Karpas-422 (cell line): ENCODE results near the gene EPHB1. TPM values are rescaled to one million over a fixed set of nuclear protein-coding genes. Genes with fewer than 3 reads are reported as not detected.
"Not testable (repeated sequence)": the region's sequence is repeated elsewhere in the genome, so short reads cannot be mapped to it uniquely, and the experiment has no call there.

Source experiments
- DNase-seq: peaks from one replicate; pipeline ENCODE4 v3.0.0-alpha.2; 2015
- H2AFZ ChIP-seq: fragments of 200-600 bp; sonication (generic); 2 replicates; pipeline ENCODE4 v1.6.1; 2014; ENCODE audit warnings: antibody characterized with exemption, low read length, mixed read lengths
- H3K27ac ChIP-seq: fragments of 200-600 bp; sonication (generic); 2 replicates; pipeline ENCODE4 v1.5.1; 2014; ENCODE audit warnings: mild to moderate bottlenecking, low read length, moderate library complexity
- H3K27me3 ChIP-seq: fragments of 200-600 bp; sonication (generic); 2 replicates; pipeline ENCODE4 v1.6.1; 2014; ENCODE audit warnings: low read length, mixed read lengths
- H3K36me3 ChIP-seq: fragments of 200-600 bp; sonication (generic); 2 replicates; pipeline ENCODE4 v1.6.1; 2014; ENCODE audit warnings: low read length, mixed read lengths; ENCODE audit not compliant: insufficient read depth
- H3K4me1 ChIP-seq: fragments of 200-600 bp; sonication (generic); 2 replicates; pipeline ENCODE4 v1.6.1; 2014; ENCODE audit warnings: mild to moderate bottlenecking, low read length, mixed read lengths
- H3K4me2 ChIP-seq: fragments of 200-600 bp; sonication (generic); 2 replicates; pipeline ENCODE4 v1.6.1; 2014; ENCODE audit warnings: low read length, low read depth, mild to moderate bottlenecking; ENCODE audit not compliant: poor library complexity, severe bottlenecking
- H3K4me3 ChIP-seq: fragments of 200-600 bp; sonication (generic); 2 replicates; pipeline ENCODE4 v1.5.1; 2014; ENCODE audit warnings: mild to moderate bottlenecking, antibody characterized with exemption, low read length, mixed read lengths
- H3K79me2 ChIP-seq: fragments of 200-600 bp; sonication (generic); 2 replicates; pipeline ENCODE4 v1.6.1; 2014; ENCODE audit warnings: mild to moderate bottlenecking, low read length, mixed read lengths
- H3K9ac ChIP-seq: fragments of 200-600 bp; sonication (generic); 2 replicates; pipeline ENCODE4 v1.6.0; 2014; ENCODE audit warnings: low read length
- H3K9me2 ChIP-seq: fragments of 200-600 bp; sonication (generic), shearing (Covaris generic); replicated peaks from 2 replicates; pipeline ENCODE4 v1.6.0; 2014; ENCODE audit warnings: mild to moderate bottlenecking, low read length, moderate library complexity; ENCODE audit not compliant: insufficient read depth
- H3K9me3 ChIP-seq: fragments of 300-700, 200-600 bp; sonication (generic); 2 replicates; pipeline ENCODE4 v1.6.1; 2014; ENCODE audit warnings: low read length, mixed read lengths
- H4K20me1 ChIP-seq: fragments of 200-600 bp; sonication (generic); 2 replicates; pipeline ENCODE4 v1.6.1; 2014; ENCODE audit warnings: mild to moderate bottlenecking, antibody characterized with exemption, low read length, low read depth; ENCODE audit not compliant: insufficient read depth
- total RNA-seq: library from RNA; depleted of rRNA; stranded (reverse); fragments of >200 nt; shearing (Covaris generic); gene quantifications from 2 replicates; pipeline ENCODE4 v1.2.3, GENCODE V29; 2014; ENCODE audit warnings: low replicate concordance

Gene EPHB1
- total RNA-seq, 1 experiment from 2014 or later: 24.1 TPM

DNA sequence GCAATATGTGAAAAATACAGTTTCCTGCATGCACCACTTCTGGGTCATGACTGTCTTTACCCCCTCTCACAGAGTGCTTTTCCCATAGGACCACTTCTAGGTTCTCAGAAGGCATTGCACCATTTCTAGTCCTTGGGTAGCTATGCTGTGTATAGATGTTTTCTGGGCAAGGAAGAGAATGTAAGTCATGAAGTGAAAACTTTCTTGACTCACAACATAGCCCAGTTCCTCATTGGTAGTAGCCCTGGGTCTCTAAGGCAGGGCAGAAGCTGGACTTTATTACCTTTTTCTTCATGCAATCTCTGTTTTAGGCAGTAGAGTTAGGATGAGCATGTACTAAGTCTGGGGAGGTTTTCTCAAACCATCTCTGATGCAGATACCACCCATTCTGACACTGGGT is 203.1 kb downstream of the EPHB1 start:
- Histone ChIP-seq H3K4me2 (no peak overlapping the region), H3K4me1 (no peaks in the 10 kb centered on the region; the same call in 1 of the 2 replicates), H3K36me3 (no peaks in the 10 kb centered on the region), H2AFZ (no peak overlapping the region), H3K79me2 (no peaks in the 10 kb centered on the region), H3K9me2 (no peaks in the 10 kb centered on the region), H3K9ac (no peak overlapping the region), H3K4me3 (no peak overlapping the region), H3K9me3 (no peaks in the 10 kb centered on the region), H3K27me3 (no peaks in the 10 kb centered on the region), H4K20me1 (no peaks in the 10 kb centered on the region), H3K27ac (no peak overlapping the region)
- peak; percentile 45 for DNase-seq

DNA sequence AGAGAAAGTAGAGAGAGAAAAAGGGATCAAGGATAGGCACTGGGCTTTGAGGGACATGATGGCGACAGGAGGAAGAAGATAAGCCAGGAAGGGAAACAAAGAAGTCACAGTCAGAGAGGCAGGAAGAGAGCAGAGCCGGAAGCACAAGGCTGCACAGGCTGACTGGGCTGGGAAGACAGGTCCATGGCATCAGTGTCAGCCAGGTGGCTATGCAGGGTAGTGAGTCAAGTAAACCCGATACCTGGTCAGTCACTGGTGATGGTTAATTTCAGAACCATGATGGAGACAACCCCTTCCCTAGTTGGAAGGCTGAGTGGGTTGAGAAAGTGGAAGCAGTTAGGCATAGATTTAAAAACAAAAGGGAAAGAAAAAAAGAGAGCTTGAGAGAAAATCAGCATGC is 203.8 kb downstream of the EPHB1 start:
- Histone ChIP-seq H4K20me1 (no peaks in the 10 kb centered on the region), H3K9ac (no peak overlapping the region)

GRCh38 chr3:135000465-135000864 is 205.4 kb downstream of the EPHB1 start:
- no peak overlapping the region for H3K27ac ChIP-seq
- H3K36me3 ChIP-seq: no peaks in the 10 kb centered on the region
- no peak overlapping the region for H2AFZ ChIP-seq
- DNase-seq: no peak
- H4K20me1 ChIP-seq: no peaks in the 10 kb centered on the region
- H3K9me3 ChIP-seq: no peaks in the 10 kb centered on the region
- no peak overlapping the region for H3K9ac ChIP-seq
- no peak overlapping the region for H3K4me2 ChIP-seq
- H3K9me2 ChIP-seq: no peaks in the 10 kb centered on the region
- H3K27me3 ChIP-seq: no peaks in the 10 kb centered on the region
- no peaks in the 10 kb centered on the region for H3K79me2 ChIP-seq
- no peaks in the 10 kb centered on the region; the same call in 1 of the 2 replicates for H3K4me1 ChIP-seq
- no peak overlapping the region for H3K4me3 ChIP-seq

More for the DNA sequence above, 203.8 kb downstream of the EPHB1 start:
- Histone ChIP-seq H3K9me3 (no peaks in the 10 kb centered on the region), H3K27me3 (no peaks in the 10 kb centered on the region), H3K4me1 (no peaks in the 10 kb centered on the region; the same call in 1 of the 2 replicates), H3K9me2 (no peaks in the 10 kb centered on the region), H3K79me2 (no peaks in the 10 kb centered on the region), H3K27ac (no peak overlapping the region), H2AFZ (no peak overlapping the region), H3K4me3 (no peak overlapping the region), H3K36me3 (no peaks in the 10 kb centered on the region), H3K4me2 (no peak overlapping the region)
- no peak for DNase-seq

GRCh38 chr3:135005616-135006015 is 210.6 kb downstream of the EPHB1 start:
- H3K9me3 ChIP-seq, H2AFZ ChIP-seq, DNase-seq, H3K27ac ChIP-seq, H3K36me3 ChIP-seq, H3K9me2 ChIP-seq, H3K27me3 ChIP-seq, H3K9ac ChIP-seq, H3K79me2 ChIP-seq, H4K20me1 ChIP-seq, H3K4me2 ChIP-seq, H3K4me3 ChIP-seq, H3K4me1 ChIP-seq: not testable (repeated sequence)

DNA sequence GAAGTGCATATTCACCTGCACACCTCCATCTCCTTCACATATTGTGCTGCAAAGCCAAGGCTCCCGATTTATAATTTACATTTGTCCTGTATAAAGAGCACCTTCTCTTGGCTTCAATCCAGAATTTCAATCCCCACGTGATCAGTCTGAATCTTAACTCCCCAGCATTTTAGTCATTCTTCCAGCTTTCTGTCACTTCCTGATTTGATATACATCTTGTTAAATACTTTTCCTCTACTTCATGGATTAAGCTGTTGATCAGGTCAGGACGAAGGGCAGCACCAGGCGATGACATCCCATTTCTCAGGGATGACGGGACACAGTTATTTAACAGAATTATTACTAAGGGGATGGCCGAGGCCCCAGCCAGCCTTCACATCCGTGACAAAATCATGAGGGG is 212.5 kb downstream of the EPHB1 start:
- Histone ChIP-seq H3K9ac (no peak overlapping the region), H3K27me3 (no peaks in the 10 kb centered on the region), H3K79me2 (no peaks in the 10 kb centered on the region), H3K4me3 (no peak overlapping the region), H3K36me3 (no peaks in the 10 kb centered on the region), H3K9me3 (no peaks in the 10 kb centered on the region), H3K4me2 (no peak overlapping the region), H4K20me1 (0 out of 2 replicates have a peak, but pooled peaks cover 5% of the 10 kb centered on the region), H3K27ac (no peak overlapping the region), H3K4me1 (no peaks in the 10 kb centered on the region), H2AFZ (no peak overlapping the region), H3K9me2 (no peaks in the 10 kb centered on the region)
- DNase-seq: no peak

- Histone ChIP-seq H3K9ac (no peak overlapping the region), H3K9me3 (no peaks in the 10 kb centered on the region), H2AFZ (no peak overlapping the region), H3K79me2 (no peaks in the 10 kb centered on the region), H3K9me2 (no peaks in the 10 kb centered on the region), H3K27ac (no peak overlapping the region), H3K4me2 (no peak overlapping the region), H3K4me1 (no peaks in the 10 kb centered on the region), H3K27me3 (no peaks in the 10 kb centered on the region), H4K20me1 (0 out of 2 replicates have a peak, but pooled peaks cover 5% of the 10 kb centered on the region), H3K36me3 (no peaks in the 10 kb centered on the region), H3K4me3 (no peak overlapping the region)
- DNase-seq: no peak
These were observed 213.3 kb downstream of the EPHB1 start for GRCh38 chr3:135008326-135008725.

GRCh38 chr3:135009014-135009413 is 214.0 kb downstream of the EPHB1 start:
- Histone ChIP-seq H2AFZ (no peak overlapping the region), H4K20me1 (0 out of 2 replicates have a peak, but pooled peaks cover 5% of the 10 kb centered on the region), H3K9me3 (no peaks in the 10 kb centered on the region), H3K36me3 (no peaks in the 10 kb centered on the region), H3K27me3 (no peaks in the 10 kb centered on the region), H3K4me3 (no peak overlapping the region), H3K79me2 (no peaks in the 10 kb centered on the region), H3K9ac (no peak overlapping the region), H3K27ac (no peak overlapping the region), H3K4me1 (no peaks in the 10 kb centered on the region), H3K4me2 (no peak overlapping the region), H3K9me2 (no peaks in the 10 kb centered on the region)
- no peak for DNase-seq

- Histone ChIP-seq H3K36me3 (no peaks in the 10 kb centered on the region), H3K27me3 (no peaks in the 10 kb centered on the region), H2AFZ (no peak overlapping the region), H3K9me2 (no peaks in the 10 kb centered on the region), H3K27ac (no peak overlapping the region), H3K9me3 (no peaks in the 10 kb centered on the region), H3K9ac (no peak overlapping the region), H3K79me2 (no peaks in the 10 kb centered on the region), H3K4me3 (no peak overlapping the region), H3K4me2 (no peak overlapping the region), H3K4me1 (no peaks in the 10 kb centered on the region), H4K20me1 (0 out of 2 replicates have a peak, but pooled peaks cover 5% of the 10 kb centered on the region)
- DNase-seq: no peak
These were observed 217.0 kb downstream of the EPHB1 start for GRCh38 chr3:135012101-135012500.

DNA sequence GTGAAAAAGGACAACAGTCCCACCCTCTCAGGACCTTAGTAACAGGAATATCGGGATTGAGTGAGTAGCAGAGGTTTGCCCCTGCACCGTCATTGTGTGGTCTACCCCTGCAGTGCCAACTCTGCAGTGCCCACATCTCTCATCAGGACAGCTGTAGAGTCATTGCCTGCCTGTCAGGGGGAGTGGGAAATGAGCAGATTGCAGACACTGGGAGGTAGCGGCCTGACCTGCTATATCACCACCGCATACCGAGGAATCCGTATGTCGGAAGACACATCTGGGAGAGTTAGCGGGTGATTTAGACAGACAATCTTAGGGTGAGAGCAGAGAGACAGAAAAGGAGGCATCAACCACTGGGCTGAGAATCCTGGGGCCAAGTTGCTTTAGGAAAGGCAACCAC is 218.1 kb downstream of the EPHB1 start:
- no peaks in the 10 kb centered on the region for H3K36me3 ChIP-seq
- no peaks in the 10 kb centered on the region for H3K79me2 ChIP-seq
- H3K9ac ChIP-seq: no peak overlapping the region
- H3K4me3 ChIP-seq: no peak overlapping the region
- no peaks in the 10 kb centered on the region for H3K9me2 ChIP-seq
- no peak overlapping the region for H2AFZ ChIP-seq
- no peak overlapping the region for H3K27ac ChIP-seq
- H3K9me3 ChIP-seq: no peaks in the 10 kb centered on the region
- 0 out of 2 replicates have a peak, but pooled peaks cover 5% of the 10 kb centered on the region for H4K20me1 ChIP-seq
- DNase-seq: no peak
- H3K4me2 ChIP-seq: no peak overlapping the region
- H3K4me1 ChIP-seq: no peaks in the 10 kb centered on the region
- H3K27me3 ChIP-seq: no peaks in the 10 kb centered on the region
